HepG2 (cell line): ENCODE results near the gene ATP6V0D1. TPM values are rescaled to one million over a fixed set of nuclear protein-coding genes. Genes with fewer than 3 reads are reported as not detected.

ENCODE experiments used
- ARHGAP35 ChIP-seq: sonication (generic); formaldehyde crosslinking; IDR thresholded peaks from 2 replicates; pipeline ENCODE4 v1.9.0; 2022; ENCODE audit warnings: mild to moderate bottlenecking, inconsistent platforms, moderate library complexity, missing genetic modification reagents, borderline replicate concordance
- GPN1 ChIP-seq: sonication (generic); formaldehyde crosslinking; IDR thresholded peaks from 2 replicates; pipeline ENCODE4 v1.5.1; 2020; ENCODE audit warnings: missing genetic modification reagents, borderline replicate concordance
- JDP2 ChIP-seq: sonication (generic); formaldehyde crosslinking; IDR thresholded peaks from 2 replicates; pipeline ENCODE4 v1.8.1; 2022; ENCODE audit warnings: missing genetic modification reagents, borderline replicate concordance
- MLX ChIP-seq: IDR thresholded peaks from 2 replicates; pipeline ENCODE4 v1.6.1; 2016
- MTA3 ChIP-seq: sonication (generic); formaldehyde crosslinking; IDR thresholded peaks from 2 replicates; pipeline ENCODE4 v1.4.0; 2020; ENCODE audit warnings: missing genetic modification reagents
- MYC ChIP-seq: sonication (generic); formaldehyde crosslinking; IDR thresholded peaks from 2 replicates; pipeline ENCODE4 v1.9.0; 2021; ENCODE audit warnings: missing genetic modification reagents, borderline replicate concordance
- POLR2AphosphoS2 ChIP-seq: IDR thresholded peaks from 2 replicates; pipeline ENCODE4 v1.6.1; 2011; ENCODE audit warnings: low read depth, low read length, improper control_type of control experiment
- POLR2AphosphoS5 ChIP-seq: IDR thresholded peaks from 2 replicates; pipeline ENCODE4 v1.6.1; 2012; ENCODE audit warnings: low read depth, low read length
- RARG ChIP-seq: sonication (generic); formaldehyde crosslinking; IDR thresholded peaks from 2 replicates; pipeline ENCODE4 v1.4.0; 2020; ENCODE audit warnings: low read depth, mild to moderate bottlenecking, missing genetic modification reagents
- SP4 ChIP-seq: sonication (generic); formaldehyde crosslinking; IDR thresholded peaks from 2 replicates; pipeline ENCODE4 v1.8.1; 2023; ENCODE audit warnings: mild to moderate bottlenecking, missing genetic modification reagents
- TSC22D2 ChIP-seq: sonication (generic); formaldehyde crosslinking; IDR thresholded peaks from 2 replicates; pipeline ENCODE4 v1.5.1; 2020; ENCODE audit warnings: missing genetic modification reagents, mild to moderate bottlenecking, borderline replicate concordance
- ZBTB1 ChIP-seq: sonication (generic); formaldehyde crosslinking; IDR thresholded peaks from 2 replicates; pipeline ENCODE4 v1.4.0; 2020; ENCODE audit warnings: missing genetic modification reagents, borderline replicate concordance
- ZNF235 ChIP-seq: sonication (generic); formaldehyde crosslinking; IDR thresholded peaks from 2 replicates; pipeline ENCODE4 v1.8.1; 2023; ENCODE audit warnings: mild to moderate bottlenecking, missing genetic modification reagents, borderline replicate concordance
- ZNF3 ChIP-seq: IDR thresholded peaks from 2 replicates; pipeline ENCODE4 v1.7.0; 2017; ENCODE audit warnings: inconsistent platforms
- ZNF543 ChIP-seq: sonication (generic); formaldehyde crosslinking; IDR thresholded peaks from 2 replicates; pipeline ENCODE4 v1.4.0; 2020; ENCODE audit warnings: mild to moderate bottlenecking, missing genetic modification reagents
- ZNF660 ChIP-seq: sonication (generic); formaldehyde crosslinking; IDR thresholded peaks from 2 replicates; pipeline ENCODE4 v1.5.1; 2020; ENCODE audit warnings: mild to moderate bottlenecking, low read depth, missing genetic modification reagents, borderline replicate concordance
- polyA plus RNA-seq, 8 experiments: library from polyadenylated mRNA; depleted of rRNA in 3 of 8; stranded (reverse) in 7 of 8; unstranded in 1 of 8; fragments of >200 nt; fragmentation: Illumina TruSeq in 4 of 8; extraction: Trizol in 4 of 8; gene quantifications; 2 replicates each; pipeline versions ENCODE4 v1.2.1 to v1.2.3, GENCODE V29; 2011 to 2016; ENCODE audit warnings: low read depth in 4 of 8, missing spikeins in 1 of 8, mixed read lengths in 1 of 8; ENCODE audit not compliant: insufficient read depth in 1 of 8
- total RNA-seq, 5 experiments: library from RNA; depleted of rRNA; stranded (reverse); fragments of >200 nt; fragmentation: Illumina TruSeq; extraction: Trizol; gene quantifications; 2 replicates each; pipeline ENCODE4 v1.2.3, GENCODE V29; 2016; ENCODE audit warnings: low read depth in 1 of 5
- TF ChIP-seq, protein P1 (sequence below): sonication (generic); formaldehyde crosslinking; IDR thresholded peaks from 2 replicates; pipeline ENCODE4 v1.4.0; 2020; ENCODE audit warnings: missing genetic modification reagents, borderline replicate concordance
- TF ChIP-seq, protein P2 (sequence below): sonication (generic); formaldehyde crosslinking; IDR thresholded peaks from 2 replicates; pipeline ENCODE4 v1.5.0; 2020; ENCODE audit warnings: mild to moderate bottlenecking, missing genetic modification reagents
- TF ChIP-seq, protein P3 (sequence below): sonication (generic); formaldehyde crosslinking; IDR thresholded peaks from 2 replicates; pipeline ENCODE4 v1.4.0; 2020; ENCODE audit warnings: mild to moderate bottlenecking, missing genetic modification reagents
- TF ChIP-seq, protein P4 (sequence below): sonication (generic); formaldehyde crosslinking; IDR thresholded peaks from 2 replicates; pipeline ENCODE4 v1.4.0; 2020; ENCODE audit warnings: missing genetic modification reagents

ATP6V0D1 gene
- total and polyA plus RNA-seq, 2 of the 13 experiments (the other 11 are each of a cell fraction or from before 2014, with no cell fraction given), result 51.1 to 61.3 TPM

- TF ChIP-seq SP4, result peak; percentile 64; the same call in 1 of the 2 replicates
- no peak for TF ChIP-seq POLR2AphosphoS5
- TF ChIP-seq JDP2 (CRISPR knock-in tag), result no peak
- no peak for TF ChIP-seq RARG
- no peak; the same call in 1 of the 2 replicates for TF ChIP-seq MLX (CRISPR knock-in tag)
- TF ChIP-seq, protein P1, sequence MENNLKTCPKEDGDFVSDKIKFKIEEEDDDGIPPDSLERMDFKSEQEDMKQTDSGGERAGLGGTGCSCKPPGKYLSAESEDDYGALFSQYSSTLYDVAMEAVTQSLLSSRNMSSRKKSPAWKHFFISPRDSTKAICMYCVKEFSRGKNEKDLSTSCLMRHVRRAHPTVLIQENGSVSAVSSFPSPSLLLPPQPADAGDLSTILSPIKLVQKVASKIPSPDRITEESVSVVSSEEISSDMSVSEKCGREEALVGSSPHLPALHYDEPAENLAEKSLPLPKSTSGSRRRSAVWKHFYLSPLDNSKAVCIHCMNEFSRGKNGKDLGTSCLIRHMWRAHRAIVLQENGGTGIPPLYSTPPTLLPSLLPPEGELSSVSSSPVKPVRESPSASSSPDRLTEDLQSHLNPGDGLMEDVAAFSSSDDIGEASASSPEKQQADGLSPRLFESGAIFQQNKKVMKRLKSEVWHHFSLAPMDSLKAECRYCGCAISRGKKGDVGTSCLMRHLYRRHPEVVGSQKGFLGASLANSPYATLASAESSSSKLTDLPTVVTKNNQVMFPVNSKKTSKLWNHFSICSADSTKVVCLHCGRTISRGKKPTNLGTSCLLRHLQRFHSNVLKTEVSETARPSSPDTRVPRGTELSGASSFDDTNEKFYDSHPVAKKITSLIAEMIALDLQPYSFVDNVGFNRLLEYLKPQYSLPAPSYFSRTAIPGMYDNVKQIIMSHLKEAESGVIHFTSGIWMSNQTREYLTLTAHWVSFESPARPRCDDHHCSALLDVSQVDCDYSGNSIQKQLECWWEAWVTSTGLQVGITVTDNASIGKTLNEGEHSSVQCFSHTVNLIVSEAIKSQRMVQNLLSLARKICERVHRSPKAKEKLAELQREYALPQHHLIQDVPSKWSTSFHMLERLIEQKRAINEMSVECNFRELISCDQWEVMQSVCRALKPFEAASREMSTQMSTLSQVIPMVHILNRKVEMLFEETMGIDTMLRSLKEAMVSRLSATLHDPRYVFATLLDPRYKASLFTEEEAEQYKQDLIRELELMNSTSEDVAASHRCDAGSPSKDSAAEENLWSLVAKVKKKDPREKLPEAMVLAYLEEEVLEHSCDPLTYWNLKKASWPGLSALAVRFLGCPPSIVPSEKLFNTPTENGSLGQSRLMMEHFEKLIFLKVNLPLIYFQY (CRISPR knock-in tag), result peak; percentile 51; the same call in 1 of the 2 replicates
- TF ChIP-seq POLR2AphosphoS2, result no peak
- TF ChIP-seq, protein P2, sequence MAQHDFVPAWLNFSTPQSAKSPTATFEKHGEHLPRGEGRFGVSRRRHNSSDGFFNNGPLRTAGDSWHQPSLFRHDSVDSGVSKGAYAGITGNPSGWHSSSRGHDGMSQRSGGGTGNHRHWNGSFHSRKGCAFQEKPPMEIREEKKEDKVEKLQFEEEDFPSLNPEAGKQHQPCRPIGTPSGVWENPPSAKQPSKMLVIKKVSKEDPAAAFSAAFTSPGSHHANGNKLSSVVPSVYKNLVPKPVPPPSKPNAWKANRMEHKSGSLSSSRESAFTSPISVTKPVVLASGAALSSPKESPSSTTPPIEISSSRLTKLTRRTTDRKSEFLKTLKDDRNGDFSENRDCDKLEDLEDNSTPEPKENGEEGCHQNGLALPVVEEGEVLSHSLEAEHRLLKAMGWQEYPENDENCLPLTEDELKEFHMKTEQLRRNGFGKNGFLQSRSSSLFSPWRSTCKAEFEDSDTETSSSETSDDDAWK (CRISPR knock-in tag), result no peak
- no peak for TF ChIP-seq GPN1
- peak; percentile 58; the same call in 1 of the 2 replicates for TF ChIP-seq MYC
- TF ChIP-seq TSC22D2 (CRISPR knock-in tag), result peak; percentile 67; the same call in 1 of the 2 replicates
- TF ChIP-seq ZNF3 (CRISPR knock-in tag), result no peak
- TF ChIP-seq ZNF660 (CRISPR knock-in tag), result no peak
- TF ChIP-seq ZNF235 (CRISPR knock-in tag), result no peak
- TF ChIP-seq, protein P3, sequence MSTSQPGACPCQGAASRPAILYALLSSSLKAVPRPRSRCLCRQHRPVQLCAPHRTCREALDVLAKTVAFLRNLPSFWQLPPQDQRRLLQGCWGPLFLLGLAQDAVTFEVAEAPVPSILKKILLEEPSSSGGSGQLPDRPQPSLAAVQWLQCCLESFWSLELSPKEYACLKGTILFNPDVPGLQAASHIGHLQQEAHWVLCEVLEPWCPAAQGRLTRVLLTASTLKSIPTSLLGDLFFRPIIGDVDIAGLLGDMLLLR, result no peak; the same call in 1 of the 2 replicates
- no peak for TF ChIP-seq ZBTB1 (CRISPR knock-in tag)
- 0 out of 2 replicates have a peak, but pooled peaks have one; percentile 40 for TF ChIP-seq ARHGAP35 (CRISPR knock-in tag)
- TF ChIP-seq MTA3 (CRISPR knock-in tag), result no peak
- TF ChIP-seq, protein P4, sequence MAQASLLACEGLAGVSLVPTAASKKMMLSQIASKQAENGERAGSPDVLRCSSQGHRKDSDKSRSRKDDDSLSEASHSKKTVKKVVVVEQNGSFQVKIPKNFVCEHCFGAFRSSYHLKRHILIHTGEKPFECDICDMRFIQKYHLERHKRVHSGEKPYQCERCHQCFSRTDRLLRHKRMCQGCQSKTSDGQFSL (CRISPR knock-in tag), result peak; percentile 51; the same call in 1 of the 2 replicates
- peak; percentile 66; the same call in 1 of the 2 replicates for TF ChIP-seq ZNF543 (CRISPR knock-in tag)
These were observed 40.3 kb upstream of the ATP6V0D1 start (continued) for GRCh38 chr16:67521095-67521804.
